Measurements from ENCODE around the gene FOXN3. TPM values are rescaled to one million over a fixed set of nuclear protein-coding genes. Genes with fewer than 3 reads are reported as not detected.

The FOXN3 gene
- total RNA-seq, 1 experiment from 2014 or later: 125 TPM

GRCh38 chr14:89270439-89271227 is 146.4 kb downstream of the FOXN3 start:
- peaks cover 26% of the 10 kb centered on the region for H3K4me1 ChIP-seq (ENCODE audit: insufficient read depth, low read length)

More at GRCh38 chr14:89270439-89271227, 146.4 kb downstream of the FOXN3 start:
- Histone ChIP-seq H2BK5ac (ENCODE audit: insufficient read length, low read length) (no peak overlapping the region), H3T11ph (ENCODE audit: low read length) (no peak overlapping the region), H4K8ac (replicated peaks; ENCODE audit: insufficient read length, low read depth, low read length) (no peak overlapping the region), H3K4ac (ENCODE audit: low read depth, low read length) (no peak overlapping the region), H3K27me3 (ENCODE audit: insufficient read depth, low read length) (no peaks in the 10 kb centered on the region), H2AFZ (ENCODE audit: low read length) (no peak overlapping the region), H3K14ac (ENCODE audit: insufficient read depth, low read length) (no peak overlapping the region), H4K91ac (ENCODE audit: insufficient read length, low read depth, low read length) (no peak overlapping the region), H3K27ac (ENCODE audit: insufficient read length, low read depth, low read length) (no peak overlapping the region), H4K5ac (ENCODE audit: insufficient read length, low read depth, low read length) (no peak overlapping the region), H3K9me3 (ENCODE audit: control insufficient read depth, low read depth, low read length) (no peaks in the 10 kb centered on the region), H2BK120ac (ENCODE audit: low read depth, low read length, poor library complexity, severe bottlenecking) (no peak overlapping the region), H2AK5ac (ENCODE audit: insufficient read length, low read length) (no peak overlapping the region), H3K23ac (ENCODE audit: insufficient read length, low read depth, low read length) (no peak overlapping the region), H3K79me2 (ENCODE audit: insufficient read depth, low read length) (peaks cover 27% of the 10 kb centered on the region), H3K9ac (ENCODE audit: extremely low read depth, insufficient read length, low read length) (no peak overlapping the region), H2BK12ac (ENCODE audit: insufficient read length, low read depth, low read length) (no peak overlapping the region), H4K20me1 (ENCODE audit: control insufficient read depth, insufficient read depth, insufficient read length) (peaks cover 2% of the 10 kb centered on the region), H3K23me2 (ENCODE audit: insufficient read length, low read depth, low read length, poor library complexity, severe bottlenecking) (no peaks in the 10 kb centered on the region), H3K18ac (ENCODE audit: insufficient read length, low read depth, low read length) (no peak overlapping the region), H2BK20ac (ENCODE audit: low read depth, low read length, poor library complexity, severe bottlenecking) (no peak overlapping the region), H3K79me1 (ENCODE audit: insufficient read depth, low read depth, low read length, poor library complexity, severe bottlenecking) (peaks cover 9% of the 10 kb centered on the region), H2BK15ac (ENCODE audit: low read depth, low read length) (no peak overlapping the region), H3K4me2 (ENCODE audit: insufficient read depth, insufficient read length, low read length) (no peak overlapping the region), H3K56ac (ENCODE audit: insufficient read length, low read depth, low read length) (no peak overlapping the region)
- DNase-seq: no peak
- Mint-ChIP-seq H3K36me3 (ENCODE audit: insufficient read depth in 1 of 3, low read depth in 3 of 3) (peaks cover 0 to 23% (median 0%) of the 10 kb centered on the region in 3 experiments; a peak in 3 of 7 replicates), H3K27me3 (ENCODE audit: low read depth) (no peaks in the 10 kb centered on the region), H3K4me1 (peaks cover 68 to 69% of the 10 kb centered on the region in 2 experiments), H3K27ac (peak overlapping the region in 2 of 3 experiments; percentile 7 to 11; a peak in 3 of 7 replicates), H3K4me3 (no peak overlapping the region), H3K9me3 (no peaks in the 10 kb centered on the region)
- TF ChIP-seq CTCF (conservative IDR thresholded peaks at IDR 0.05): 0 out of 3 replicates have a peak, but pooled peaks have one; percentile 11
- WGBS (ENCODE audit: extremely low coverage, insufficient read length, low lambda C conversion rate): no CpG with 5 or more reads among the region's 7 CpGs
